Liver (tissue), 9 donors: Measurements from ENCODE around the gene FSD2. TPM values are rescaled to one million over a fixed set of nuclear protein-coding genes. Genes with fewer than 3 reads are reported as not detected.

Experiments
- DNase-seq: peaks from one replicate; pipeline ENCODE4 v3.0.0-alpha.2; 2017; ENCODE audit warnings: low spot score
- H3K27ac ChIP-seq, 2 donors: one replicate each; pipeline ENCODE4 v1.7.0; 2013; ENCODE audit warnings: inconsistent platforms in 2 of 2, low read length in 2 of 2, control low read depth in 1 of 2, low read depth in 1 of 2, mild to moderate bottlenecking in 1 of 2
- H3K27me3 ChIP-seq, 4 donors: one replicate each; pipeline versions ENCODE4 v1.6.1 to v1.7.0; 2013; ENCODE audit warnings: low read length in 3 of 4, inconsistent platforms in 1 of 4, mild to moderate bottlenecking in 1 of 4, moderate library complexity in 1 of 4; ENCODE audit not compliant: control insufficient read depth in 4 of 4, insufficient read depth in 4 of 4
- H3K36me3 ChIP-seq, 4 donors: one replicate each; pipeline versions ENCODE4 v1.6.1 to v1.7.0; 2013; ENCODE audit warnings: low read length in 3 of 4, mild to moderate bottlenecking in 3 of 4, low read depth in 1 of 4, moderate library complexity in 1 of 4; ENCODE audit not compliant: control insufficient read depth in 4 of 4, insufficient read depth in 3 of 4
- H3K4me1 ChIP-seq, 4 donors: one replicate each; pipeline versions ENCODE4 v1.6.1 to v1.7.0; 2013; ENCODE audit warnings: low read length in 3 of 4, mild to moderate bottlenecking in 3 of 4, moderate library complexity in 1 of 4; ENCODE audit not compliant: control insufficient read depth in 4 of 4, insufficient read depth in 4 of 4
- H3K4me3 ChIP-seq, 3 donors: one replicate each; pipeline versions ENCODE4 v1.6.1 to v1.7.0; 2013; ENCODE audit warnings: low read length in 3 of 3, control low read depth in 1 of 3, low read depth in 1 of 3, mild to moderate bottlenecking in 1 of 3
- H3K9ac ChIP-seq, 2 donors: one replicate each; pipeline ENCODE4 v1.7.0; 2013; ENCODE audit warnings: low read length in 2 of 2, mild to moderate bottlenecking in 2 of 2, moderate library complexity in 2 of 2, control low read depth in 1 of 2, low read depth in 1 of 2
- H3K9me3 ChIP-seq, 4 donors: one replicate each; pipeline versions ENCODE4 v1.6.1 to v1.7.0; 2013; ENCODE audit warnings: low read length in 3 of 4; ENCODE audit not compliant: control insufficient read depth in 4 of 4
- ATF3 ChIP-seq: IDR thresholded peaks from 2 replicates; pipeline ENCODE4 v1.6.1; 2016; ENCODE audit warnings: antibody characterized with exemption
- CTCF ChIP-seq: fragments of 150-350 bp; IDR thresholded peaks from 2 replicates; pipeline ENCODE4 v1.5.1; 2017; ENCODE audit warnings: improper control_type of control experiment, low read depth, low read length; ENCODE audit not compliant: missing input control
- EGR1 ChIP-seq, 2 donors: IDR thresholded peaks; 2 replicates each; pipeline ENCODE4 v1.6.1; 2016 to 2018; ENCODE audit warnings: antibody characterized with exemption in 2 of 2, low read depth in 2 of 2
- FOXA1 ChIP-seq: IDR thresholded peaks from 2 replicates; pipeline ENCODE4 v1.6.1; 2016; ENCODE audit warnings: antibody characterized with exemption
- FOXA2 ChIP-seq: IDR thresholded peaks from 2 replicates; pipeline ENCODE4 v1.6.1; 2016; ENCODE audit warnings: antibody characterized with exemption
- GABPA ChIP-seq, 2 donors: IDR thresholded peaks in 1 of 2; conservative IDR thresholded peaks in 1 of 2; 2 replicates each; pipeline ENCODE4 v1.6.1; 2016; ENCODE audit warnings: antibody characterized with exemption in 2 of 2, mild to moderate bottlenecking in 1 of 2, moderate library complexity in 1 of 2
- HNF4G ChIP-seq: IDR thresholded peaks from 2 replicates; pipeline ENCODE4 v1.6.1; 2016; ENCODE audit warnings: antibody characterized with exemption
- JUND ChIP-seq, 2 donors: IDR thresholded peaks; 2 replicates each; pipeline ENCODE4 v1.6.1; 2016; ENCODE audit warnings: antibody characterized with exemption in 2 of 2
- MAX ChIP-seq: IDR thresholded peaks from 2 replicates; pipeline ENCODE4 v1.6.1; 2016; ENCODE audit warnings: antibody characterized with exemption
- NR2F2 ChIP-seq: IDR thresholded peaks from 2 replicates; pipeline ENCODE4 v1.6.1; 2016; ENCODE audit warnings: antibody characterized with exemption
- RAD21 ChIP-seq, 2 donors: IDR thresholded peaks; 2 replicates each; pipeline ENCODE4 v1.6.1; 2016; ENCODE audit warnings: antibody characterized with exemption in 2 of 2, mild to moderate bottlenecking in 2 of 2
- REST ChIP-seq: IDR thresholded peaks from 2 replicates; pipeline ENCODE4 v1.6.1; 2016; ENCODE audit warnings: antibody characterized with exemption, mild to moderate bottlenecking
- RXRA ChIP-seq, 2 donors: IDR thresholded peaks; 2 replicates each; pipeline ENCODE4 v1.6.1; 2017 to 2018; ENCODE audit warnings: antibody characterized with exemption in 2 of 2, mild to moderate bottlenecking in 1 of 2
- SP1 ChIP-seq: IDR thresholded peaks from 2 replicates; pipeline ENCODE4 v1.6.1; 2018; ENCODE audit warnings: antibody characterized with exemption, mild to moderate bottlenecking
- TAF1 ChIP-seq: conservative IDR thresholded peaks from 2 replicates; pipeline ENCODE4 v1.6.1; 2016; ENCODE audit warnings: antibody characterized with exemption, mild to moderate bottlenecking
- YY1 ChIP-seq: IDR thresholded peaks from 2 replicates; pipeline ENCODE4 v1.6.1; 2016; ENCODE audit warnings: antibody characterized with exemption, mild to moderate bottlenecking
- WGBS: extraction: QIAGEN DNeasy Blood & Tissue Kit; methylation state at CpG from one replicate; pipeline ENCODE4 v1.1.7; 2013; 5-methylcytosine and 5-hydroxymethylcytosine counted together
- polyA plus RNA-seq, 2 donors: library from polyadenylated mRNA; stranded (reverse) in 1 of 2; unstranded in 1 of 2; fragments of 200-250 nt in 1 of 2; fragments of >200 nt in 1 of 2; fragmentation: Nextera tagmentation in 1 of 2; extraction: Ambion mirVana in 1 of 2; gene quantifications; one replicate each; pipeline versions ENCODE4 v1.2.1 to v1.2.3, GENCODE V29; 2013 to 2015
- total RNA-seq, 2 donors: library from RNA; depleted of rRNA; stranded (reverse); fragments of >200 nt; gene quantifications; one replicate each; pipeline ENCODE4 v1.2.3, GENCODE V29; 2014
- TF ChIP-seq, protein P1 (sequence below): IDR thresholded peaks from 2 replicates; pipeline ENCODE4 v1.6.1; 2016; ENCODE audit warnings: antibody characterized with exemption
- donor health status: healthy.
- donor health status: healthy.
- donor health status: healthy.
- donor health status: healthy.
- donor health status: healthy.

FSD2 gene
- total and polyA plus RNA-seq, 4 donors, result under 0.01 to 0.10 (median 0.05) TPM; not detected in 1

DNA sequence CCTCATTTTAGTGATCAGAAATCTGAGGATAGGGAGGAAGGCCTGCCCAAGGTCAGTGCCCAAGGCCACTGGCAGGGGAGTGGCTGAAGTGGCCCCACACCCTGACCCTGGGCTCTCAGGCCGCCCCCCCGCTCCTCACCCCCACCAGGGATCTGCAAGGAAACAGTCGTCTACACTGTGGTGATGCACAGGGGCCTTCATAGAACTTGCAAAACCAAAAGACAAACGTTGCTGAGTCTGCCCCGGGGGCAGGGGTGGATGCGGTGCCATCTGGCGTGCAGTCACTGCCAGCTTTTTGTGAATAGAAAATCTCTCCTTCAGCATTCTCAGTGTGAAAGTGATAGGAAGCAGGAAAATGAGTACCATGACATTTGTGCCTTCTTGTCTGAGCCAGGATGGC lies 44.9 kb upstream of the FSD2 start:
- H3K27me3 ChIP-seq, result no peaks in the 10 kb centered on the region
- H3K9me3 ChIP-seq, result no peaks in the 10 kb centered on the region
- peaks cover 3 to 33% (median 25%) of the 10 kb centered on the region in 4 donors for H3K4me1 ChIP-seq
- no peak for DNase-seq
- H3K27ac ChIP-seq, result no peak overlapping the region
- TF ChIP-seq NR2F2, result no peak
- no peak for TF ChIP-seq CTCF
- no peak for TF ChIP-seq ATF3
- TF ChIP-seq FOXA2, result no peak
- no peak for TF ChIP-seq JUND (IDR thresholded peaks at IDR 0.05)
- TF ChIP-seq, protein P1, sequence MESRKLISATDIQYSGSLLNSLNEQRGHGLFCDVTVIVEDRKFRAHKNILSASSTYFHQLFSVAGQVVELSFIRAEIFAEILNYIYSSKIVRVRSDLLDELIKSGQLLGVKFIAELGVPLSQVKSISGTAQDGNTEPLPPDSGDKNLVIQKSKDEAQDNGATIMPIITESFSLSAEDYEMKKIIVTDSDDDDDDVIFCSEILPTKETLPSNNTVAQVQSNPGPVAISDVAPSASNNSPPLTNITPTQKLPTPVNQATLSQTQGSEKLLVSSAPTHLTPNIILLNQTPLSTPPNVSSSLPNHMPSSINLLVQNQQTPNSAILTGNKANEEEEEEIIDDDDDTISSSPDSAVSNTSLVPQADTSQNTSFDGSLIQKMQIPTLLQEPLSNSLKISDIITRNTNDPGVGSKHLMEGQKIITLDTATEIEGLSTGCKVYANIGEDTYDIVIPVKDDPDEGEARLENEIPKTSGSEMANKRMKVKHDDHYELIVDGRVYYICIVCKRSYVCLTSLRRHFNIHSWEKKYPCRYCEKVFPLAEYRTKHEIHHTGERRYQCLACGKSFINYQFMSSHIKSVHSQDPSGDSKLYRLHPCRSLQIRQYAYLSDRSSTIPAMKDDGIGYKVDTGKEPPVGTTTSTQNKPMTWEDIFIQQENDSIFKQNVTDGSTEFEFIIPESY, result no peak
- TF ChIP-seq REST, result no peak
- TF ChIP-seq RXRA (IDR thresholded peaks at IDR 0.05), result no peak
- TF ChIP-seq GABPA (IDR thresholded peaks at IDR 0.05 in 1 of 2, conservative IDR thresholded peaks at IDR 0.05 in 1 of 2), result no peak
- no peak for TF ChIP-seq HNF4G
- TF ChIP-seq RAD21 (IDR thresholded peaks at IDR 0.05), result no peak
- no peak for TF ChIP-seq YY1
- TF ChIP-seq TAF1, result no peak
- TF ChIP-seq FOXA1, result no peak
- H3K4me3 ChIP-seq, result no peak overlapping the region
- 69% methylated on average over 7 of the region's 7 CpGs for WGBS
- H3K9ac ChIP-seq, result no peak overlapping the region
- H3K36me3 ChIP-seq, result peaks cover 0 to 21% (median 9%) of the 10 kb centered on the region in 4 donors

DNA sequence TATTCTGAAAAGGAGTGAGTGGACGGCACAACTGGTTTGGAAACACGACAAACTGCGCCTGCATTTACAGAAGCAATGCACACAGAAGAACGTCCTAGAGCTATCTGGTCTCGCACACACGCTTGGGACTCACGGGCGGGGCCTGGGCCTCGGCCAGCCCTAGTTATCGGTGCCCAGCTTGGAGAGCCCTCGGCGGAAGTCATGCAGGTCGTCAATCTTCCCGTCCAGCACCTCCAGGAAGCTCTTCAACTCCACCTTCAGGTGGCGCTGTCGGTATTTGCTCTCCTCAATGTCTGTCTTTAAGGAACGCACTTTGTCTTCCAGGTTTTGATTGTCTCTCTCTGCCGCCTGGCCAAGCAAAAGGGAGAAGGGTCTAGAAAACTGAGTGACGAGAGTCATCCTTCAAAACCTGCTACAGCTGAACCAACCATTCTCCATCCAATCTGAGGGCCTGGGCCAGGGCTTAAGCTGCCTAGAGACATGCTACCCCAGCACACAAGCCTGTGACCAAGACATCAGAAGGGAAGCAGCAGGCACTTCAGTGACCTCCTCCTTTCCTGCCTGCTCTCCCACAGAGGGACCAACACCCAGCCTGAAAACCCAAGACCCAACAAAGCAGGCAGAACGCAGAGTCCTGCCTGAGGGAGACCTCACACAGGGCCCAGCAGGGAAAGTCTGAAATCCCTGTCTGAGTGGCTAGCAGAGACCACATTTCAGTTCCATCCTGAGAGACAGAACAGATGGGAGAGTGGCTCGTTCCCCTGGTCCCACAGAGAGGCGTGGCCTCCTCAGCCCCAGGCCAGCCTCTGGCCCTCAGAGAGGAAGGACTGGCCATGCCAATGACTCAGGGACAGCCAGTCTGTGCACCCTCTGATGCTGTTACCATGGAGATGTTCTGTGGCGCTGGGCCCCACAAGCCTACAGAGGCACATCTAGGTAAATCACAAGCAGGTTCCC lies 44.0 kb upstream of the FSD2 start:
- Histone ChIP-seq H3K27ac (peak overlapping the region; percentile 6 to 30), H3K9me3 (no peaks in the 10 kb centered on the region), H3K4me1 (peaks cover 3 to 31% (median 24%) of the 10 kb centered on the region in 4 donors), H3K4me3 (no peak overlapping the region), H3K36me3 (peaks cover 0 to 22% (median 9%) of the 10 kb centered on the region in 4 donors), H3K27me3 (no peaks in the 10 kb centered on the region), H3K9ac (no peak overlapping the region)
- WGBS, result 21% methylated on average over 23 of the region's 23 CpGs
- DNase-seq, result peak; percentile 90
- peak; percentile 53 for TF ChIP-seq YY1
- no peak for TF ChIP-seq TAF1
- peak; percentile 53 to 87 for TF ChIP-seq GABPA (IDR thresholded peaks at IDR 0.05 in 1 of 2, conservative IDR thresholded peaks at IDR 0.05 in 1 of 2)
- no peak for TF ChIP-seq FOXA2
- TF ChIP-seq CTCF, result peak; percentile 72
- TF ChIP-seq JUND (IDR thresholded peaks at IDR 0.05), result peak in 1 of 2 donors; percentile 14
- no peak for TF ChIP-seq EGR1 (IDR thresholded peaks at IDR 0.05; ENCODE audit: low read depth in 2 of 2)
- TF ChIP-seq MAX, result peak; percentile 60
- peak; percentile 88 to 91 for TF ChIP-seq RAD21 (IDR thresholded peaks at IDR 0.05)
- no peak for TF ChIP-seq HNF4G
- peak; percentile 38 for TF ChIP-seq SP1
